ENCODE measurements around the gene SPTA1.

The SPTA1 gene

GRCh38 chr1:158685085-158685484 is 1.4 kb downstream of the SPTA1 start:
- DNase-seq (ENCODE audit: low read depth in 2 of 2): no peak

- DNase-seq (ENCODE audit: low read depth in 2 of 2): no peak
Observed at GRCh38 chr1:158681606-158682005, 4.9 kb downstream of the SPTA1 start.

- DNase-seq (ENCODE audit: low read depth in 2 of 2): no peak
Observed at GRCh38 chr1:158679289-158679688, 7.2 kb downstream of the SPTA1 start.

- no peak for DNase-seq (ENCODE audit: low read depth in 2 of 2)
Observed at GRCh38 chr1:158675563-158676323, 10.8 kb downstream of the SPTA1 start.

GRCh38 chr1:158674302-158674701 is 12.2 kb downstream of the SPTA1 start:
- no peak for DNase-seq (ENCODE audit: low read depth in 2 of 2)

- no peak for DNase-seq (ENCODE audit: low read depth in 2 of 2)
Observed at GRCh38 chr1:158666037-158666436, 20.5 kb downstream of the SPTA1 start.

GRCh38 chr1:158654571-158654970 is 31.9 kb downstream of the SPTA1 start:
- DNase-seq (ENCODE audit: low read depth in 2 of 2): no peak

- no peak for DNase-seq (ENCODE audit: low read depth in 2 of 2)
Observed at GRCh38 chr1:158654086-158654485, 32.4 kb downstream of the SPTA1 start.

- DNase-seq (ENCODE audit: low read depth in 2 of 2): no peak
Observed at GRCh38 chr1:158652721-158653334, 33.7 kb downstream of the SPTA1 start.

- DNase-seq (ENCODE audit: low read depth in 2 of 2): no peak
Observed at GRCh38 chr1:158649052-158649451, 37.5 kb downstream of the SPTA1 start.

- no peak for DNase-seq (ENCODE audit: low read depth in 2 of 2)
Observed at GRCh38 chr1:158646465-158646864, 40.0 kb downstream of the SPTA1 start.

GRCh38 chr1:158644449-158644848 is 42.1 kb downstream of the SPTA1 start:
- no peak for DNase-seq (ENCODE audit: low read depth in 2 of 2)

- no peak for DNase-seq (ENCODE audit: low read depth in 2 of 2)
Observed at GRCh38 chr1:158638904-158639303, 47.6 kb downstream of the SPTA1 start.

GRCh38 chr1:158638146-158638545 is 48.4 kb downstream of the SPTA1 start:
- no peak for DNase-seq (ENCODE audit: low read depth in 2 of 2)

GRCh38 chr1:158613764-158614163 is 72.8 kb downstream of the SPTA1 start:
- no peak for DNase-seq (ENCODE audit: low read depth in 2 of 2)

- DNase-seq (ENCODE audit: low read depth in 2 of 2): no peak
Observed at GRCh38 chr1:158611916-158612315, 74.6 kb downstream of the SPTA1 start.

GRCh38 chr1:158607296-158607695 is 79.2 kb downstream of the SPTA1 start:
- DNase-seq (ENCODE audit: low read depth in 2 of 2): no peak

- DNase-seq (ENCODE audit: low read depth in 2 of 2): no peak
Observed at GRCh38 chr1:158604968-158605367, 81.5 kb downstream of the SPTA1 start, which contains the start of gene OR10Z1. Gene OR10Z1 (plus strand): TSS chr1:158605268. CDS start chr1:158606439, 1,171 bp downstream.

- DNase-seq (ENCODE audit: low read depth in 2 of 2): no peak
Observed at GRCh38 chr1:158600735-158601134, 85.8 kb downstream of the SPTA1 start.

GRCh38 chr1:158586942-158587341 is 99.6 kb downstream of the SPTA1 start:
- no peak for DNase-seq (ENCODE audit: low read depth in 2 of 2)

GRCh38 chr1:158583962-158584361 is 102.6 kb downstream of the SPTA1 start:
- no peak for DNase-seq (ENCODE audit: low read depth in 2 of 2)

- DNase-seq (ENCODE audit: low read depth in 2 of 2): no peak
Observed at GRCh38 chr1:158579733-158580132, 106.8 kb downstream of the SPTA1 start, which contains the start of gene OR10X1. Gene OR10X1 (minus strand): TSS chr1:158579899. CDS start chr1:158579899, 0 bp downstream.

GRCh38 chr1:158577561-158577960 is 109.0 kb downstream of the SPTA1 start:
- no peak for DNase-seq (ENCODE audit: low read depth in 2 of 2)
